KOPT-K1 (cell line): ENCODE measurements around the gene FAM234A.
"Not testable (repeated sequence)": the region's sequence is repeated elsewhere in the genome, so short reads cannot be mapped to it uniquely, and the experiment has no call there.

ENCODE experiments used
- H3K27ac ChIP-seq: fragments of 200-600 bp; sonication (generic); 2 replicates; pipeline ENCODE4 v1.5.1; 2016; ENCODE audit warnings: antibody characterized with exemption, mild to moderate bottlenecking, low read depth, low read length; ENCODE audit not compliant: poor library complexity, severe bottlenecking
- H3K36me3 ChIP-seq: fragments of 200-600 bp; sonication (generic); 2 replicates; pipeline ENCODE4 v1.5.1; 2017; ENCODE audit warnings: antibody characterized with exemption, mild to moderate bottlenecking, low read length, moderate library complexity; ENCODE audit not compliant: insufficient read depth
- H3K9me3 ChIP-seq: fragments of 200-600 bp; sonication (generic); 2 replicates; pipeline ENCODE4 v1.5.1; 2017; ENCODE audit warnings: antibody characterized with exemption, low read length, mild to moderate bottlenecking; ENCODE audit not compliant: insufficient read depth, poor library complexity, severe bottlenecking

FAM234A gene

DNA sequence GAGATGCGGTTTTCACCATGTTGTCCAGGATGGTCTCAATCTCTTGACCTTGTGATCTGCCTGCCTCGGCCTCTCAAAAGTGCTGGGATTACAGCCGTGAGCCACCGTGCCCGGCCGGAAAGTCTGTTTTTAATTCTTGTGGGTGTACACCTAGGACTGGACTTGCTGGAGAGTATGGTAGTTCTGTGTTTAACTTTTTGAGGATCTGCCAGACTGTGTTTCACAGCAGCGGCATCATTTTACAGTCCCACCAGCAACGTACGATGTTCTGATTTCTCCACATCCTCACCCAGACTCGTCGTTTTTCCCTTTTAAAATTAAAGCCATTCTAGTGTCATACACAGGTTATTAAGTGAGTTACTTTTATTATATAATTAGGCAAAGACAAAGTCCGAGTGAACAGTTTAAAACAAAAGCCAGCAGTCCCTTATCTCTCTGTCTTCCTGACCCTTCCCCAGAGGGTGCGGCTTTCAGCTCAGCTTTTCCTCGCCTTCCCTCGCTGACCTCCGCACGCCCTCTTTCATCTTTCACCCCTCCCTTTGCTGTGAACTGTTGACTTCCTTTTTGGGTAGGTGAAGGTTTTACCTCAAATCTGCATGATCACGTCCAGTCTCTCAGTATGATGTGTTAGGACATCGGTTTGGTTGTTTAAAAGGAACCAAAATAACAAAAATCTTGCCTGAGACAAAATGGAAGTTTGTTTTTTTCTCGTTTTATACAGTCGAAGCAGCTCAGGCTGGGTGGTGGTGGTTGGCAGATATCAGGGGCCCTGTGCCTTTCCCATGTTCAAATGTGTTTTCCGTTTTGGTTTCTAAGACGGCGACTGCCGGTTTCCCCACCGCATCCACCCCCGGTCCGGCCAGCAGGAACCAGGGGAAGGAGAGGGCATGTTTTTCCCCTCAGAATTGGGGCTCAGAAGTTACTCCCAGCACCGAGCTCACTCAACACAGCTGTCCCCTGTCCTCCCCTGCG is 18.0 kb downstream of the FAM234A start:
- H3K9me3 ChIP-seq: no peaks in the 10 kb centered on the region
- peaks cover 22% of the 10 kb centered on the region; the same call in 1 of the 2 replicates for H3K36me3 ChIP-seq
- H3K27ac ChIP-seq: no peak overlapping the region

DNA sequence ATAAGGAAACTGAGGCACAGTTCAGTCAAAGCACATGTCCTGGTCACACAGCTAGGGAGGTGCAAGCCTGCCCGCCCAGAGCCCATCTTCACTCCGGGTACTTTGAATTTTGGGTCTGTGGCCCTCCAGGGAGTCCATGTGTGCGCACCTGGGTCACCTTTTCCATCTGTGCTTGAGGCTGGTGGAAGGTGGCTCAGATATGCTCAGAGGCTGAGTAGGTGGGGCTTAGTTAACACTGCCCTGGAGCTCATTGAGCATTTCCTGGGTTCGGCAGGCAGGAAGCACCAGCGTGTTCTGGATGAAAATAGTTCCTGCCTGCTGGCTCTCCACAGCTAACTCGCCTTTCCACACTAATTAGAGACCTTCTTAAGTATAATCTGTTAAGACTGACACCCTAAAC is 19.2 kb downstream of the FAM234A start:
- H3K36me3 ChIP-seq: peaks cover 22% of the 10 kb centered on the region; the same call in 1 of the 2 replicates
- no peak overlapping the region for H3K27ac ChIP-seq
- no peaks in the 10 kb centered on the region for H3K9me3 ChIP-seq

- Histone ChIP-seq H3K36me3 (peaks cover 22% of the 10 kb centered on the region; the same call in 1 of the 2 replicates), H3K27ac (no peak overlapping the region), H3K9me3 (no peaks in the 10 kb centered on the region)
Measured at GRCh38 chr16:254461-254860, 19.8 kb downstream of the FAM234A start.

- Histone ChIP-seq H3K27ac (no peak overlapping the region), H3K36me3 (peaks cover 22% of the 10 kb centered on the region; the same call in 1 of the 2 replicates), H3K9me3 (no peaks in the 10 kb centered on the region)
Measured at GRCh38 chr16:255183-255582, 20.6 kb downstream of the FAM234A start.

- not testable (repeated sequence) for H3K9me3 ChIP-seq, H3K27ac ChIP-seq
- peaks cover 28% of the 10 kb centered on the region; the same call in 1 of the 2 replicates for H3K36me3 ChIP-seq
Measured at GRCh38 chr16:258091-258490, 23.5 kb downstream of the FAM234A start.

DNA sequence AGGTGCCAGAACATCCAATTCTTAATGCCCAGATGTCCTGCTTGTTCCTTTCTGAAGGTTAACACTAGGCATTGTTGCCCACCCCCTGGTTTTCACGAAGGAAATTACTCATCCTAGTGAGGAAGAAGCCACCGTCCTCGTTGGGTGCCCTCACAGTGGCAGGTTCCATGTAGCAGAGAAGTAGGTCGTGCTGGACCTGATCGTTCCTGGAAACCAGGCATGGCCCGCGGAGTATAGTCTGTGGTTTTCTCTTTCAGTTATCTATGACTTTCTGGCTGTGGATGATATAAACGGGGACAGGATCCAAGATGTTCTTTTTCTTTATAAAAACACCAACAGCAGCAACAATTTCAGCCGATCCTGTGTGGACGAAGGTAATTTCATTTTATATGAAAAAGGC is 24.6 kb downstream of the FAM234A start:
- H3K36me3 ChIP-seq: peaks cover 26% of the 10 kb centered on the region; the same call in 1 of the 2 replicates
- no peaks in the 10 kb centered on the region for H3K9me3 ChIP-seq
- no peak overlapping the region for H3K27ac ChIP-seq

- Histone ChIP-seq H3K27ac (no peak overlapping the region), H3K9me3 (no peaks in the 10 kb centered on the region), H3K36me3 (peaks cover 26% of the 10 kb centered on the region; the same call in 1 of the 2 replicates)
Measured at GRCh38 chr16:259814-260253, 25.2 kb downstream of the FAM234A start.

DNA sequence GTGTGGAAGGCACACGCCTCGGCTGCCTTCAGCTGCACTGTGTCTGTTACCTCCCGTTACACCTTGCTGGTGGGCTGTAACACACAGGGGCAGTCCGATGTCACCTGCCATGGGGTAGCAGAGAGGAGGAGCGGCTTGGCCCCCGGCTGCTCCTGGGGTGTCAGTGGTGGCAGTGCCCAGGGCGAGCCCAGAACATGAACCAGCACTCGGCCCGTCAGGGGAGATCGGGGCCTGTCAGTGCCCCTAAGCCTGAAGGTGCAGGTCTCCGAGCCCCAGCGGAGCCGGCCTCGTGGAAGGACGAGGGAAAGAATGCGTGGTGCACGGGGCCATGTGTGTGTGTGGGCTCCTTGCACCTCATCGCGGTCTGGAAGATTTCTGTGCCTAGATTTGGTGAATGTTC is 25.7 kb downstream of the FAM234A start:
- Histone ChIP-seq H3K9me3 (no peaks in the 10 kb centered on the region), H3K27ac (no peak overlapping the region), H3K36me3 (peaks cover 29% of the 10 kb centered on the region; the same call in 1 of the 2 replicates)

GRCh38 chr16:261031-261691 is 26.5 kb downstream of the FAM234A start:
- Histone ChIP-seq H3K27ac (no peak overlapping the region), H3K9me3 (no peaks in the 10 kb centered on the region), H3K36me3 (peaks cover 25% of the 10 kb centered on the region; the same call in 1 of the 2 replicates)

GRCh38 chr16:262121-262745 is 27.6 kb downstream of the FAM234A start:
- H3K36me3 ChIP-seq: peaks cover 24% of the 10 kb centered on the region; the same call in 1 of the 2 replicates

DNA sequence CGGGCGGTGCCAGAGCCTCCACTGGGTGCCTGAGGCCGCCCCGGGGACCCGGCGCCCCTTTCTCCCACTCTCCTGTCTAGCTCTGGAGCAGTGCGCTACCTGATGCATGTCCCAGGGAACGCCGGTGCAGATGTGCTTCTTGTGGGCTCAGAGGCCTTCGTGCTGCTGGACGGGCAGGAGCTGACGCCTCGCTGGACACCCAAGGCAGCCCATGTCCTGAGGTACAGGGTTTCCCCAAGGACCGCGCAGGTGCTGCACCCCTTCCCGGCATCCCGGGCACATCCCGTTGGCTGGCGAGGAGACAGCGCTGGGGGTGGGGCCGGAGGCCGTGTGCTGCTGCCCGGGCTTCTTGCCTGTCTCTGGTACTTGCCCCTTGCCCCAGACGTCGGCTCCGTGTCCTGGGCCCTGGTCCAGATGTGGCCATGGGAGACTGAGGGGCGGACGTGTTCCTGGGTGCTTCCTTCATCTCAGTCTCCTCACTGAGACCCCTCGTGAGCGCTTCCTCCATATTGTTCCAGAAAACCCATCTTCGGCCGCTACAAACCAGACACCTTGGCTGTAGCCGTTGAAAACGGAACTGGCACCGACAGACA is 28.7 kb downstream of the FAM234A start:
- Histone ChIP-seq H3K27ac (no peak overlapping the region), H3K9me3 (no peaks in the 10 kb centered on the region), H3K36me3 (peaks cover 24% of the 10 kb centered on the region; the same call in 1 of the 2 replicates)

More at GRCh38 chr16:262121-262745, 27.6 kb downstream of the FAM234A start:
- no peak overlapping the region for H3K27ac ChIP-seq
- no peaks in the 10 kb centered on the region for H3K9me3 ChIP-seq

GRCh38 chr16:263944-264343 is 29.3 kb downstream of the FAM234A start:
- H3K9me3 ChIP-seq: no peaks in the 10 kb centered on the region
- H3K36me3 ChIP-seq: peaks cover 24% of the 10 kb centered on the region; the same call in 1 of the 2 replicates
- H3K27ac ChIP-seq: no peak overlapping the region

DNA sequence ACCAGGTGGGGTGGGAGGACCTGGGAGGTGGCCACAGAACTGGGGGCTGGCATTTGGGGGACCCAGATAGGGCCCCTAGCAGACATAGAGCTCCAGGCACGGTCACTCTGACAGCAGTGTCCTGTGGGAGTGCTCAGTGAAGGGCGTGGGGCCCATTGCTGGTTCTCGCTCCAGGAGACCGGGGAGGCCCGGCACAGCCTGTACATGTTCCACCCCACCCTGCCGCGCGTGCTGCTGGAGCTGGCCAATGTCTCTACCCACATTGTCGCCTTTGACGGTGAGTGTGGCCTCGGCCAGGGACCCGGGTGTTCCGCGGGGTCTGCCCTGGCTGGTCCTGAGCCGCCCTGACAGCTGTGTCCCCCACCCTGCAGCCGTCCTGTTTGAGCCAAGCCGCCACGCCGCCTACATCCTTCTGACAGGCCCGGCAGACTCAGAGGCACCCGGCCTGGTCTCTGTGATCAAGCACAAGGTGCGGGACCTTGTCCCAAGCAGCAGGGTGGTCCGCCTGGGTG is 29.9 kb downstream of the FAM234A start:
- peaks cover 24% of the 10 kb centered on the region; the same call in 1 of the 2 replicates for H3K36me3 ChIP-seq
- H3K9me3 ChIP-seq: no peaks in the 10 kb centered on the region
- H3K27ac ChIP-seq: no peak overlapping the region

DNA sequence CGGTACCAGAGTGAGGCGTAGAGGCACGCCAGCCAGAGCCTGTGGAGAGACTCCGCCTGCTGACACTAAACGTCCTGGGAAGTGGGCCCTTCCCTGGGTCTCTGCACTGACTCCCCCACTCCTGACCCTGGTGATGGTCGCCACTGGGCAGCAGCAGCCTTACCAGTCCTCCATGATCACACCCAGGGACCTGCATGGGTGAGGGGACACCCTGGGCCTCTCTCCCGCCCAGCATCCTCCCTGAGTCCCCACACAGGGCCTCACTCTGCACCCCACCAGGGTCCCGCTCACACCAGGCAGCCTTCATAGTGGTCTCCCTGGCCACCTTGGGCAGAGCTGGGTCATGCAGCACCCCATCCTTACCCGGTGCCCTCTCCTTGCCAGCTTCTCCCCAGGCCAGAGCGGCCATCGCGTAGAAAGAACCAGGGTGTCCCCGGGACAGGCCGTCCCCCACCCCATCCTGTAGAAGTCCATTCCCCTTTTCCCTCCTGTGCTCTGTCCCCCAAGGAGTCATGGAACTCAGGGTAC is 30.4 kb downstream of the FAM234A start:
- H3K36me3 ChIP-seq: peaks cover 24% of the 10 kb centered on the region; the same call in 1 of the 2 replicates
- H3K9me3 ChIP-seq: no peaks in the 10 kb centered on the region
- no peak overlapping the region for H3K27ac ChIP-seq
